Medulla oblongata (tissue), 1 donor: ENCODE results near the gene PAK5.

ENCODE experiments used
- DNase-seq: peaks from one replicate; pipeline ENCODE4 v3.0.0-alpha.2; 2015; ENCODE audit errors: extremely low spot score

Gene PAK5

DNA sequence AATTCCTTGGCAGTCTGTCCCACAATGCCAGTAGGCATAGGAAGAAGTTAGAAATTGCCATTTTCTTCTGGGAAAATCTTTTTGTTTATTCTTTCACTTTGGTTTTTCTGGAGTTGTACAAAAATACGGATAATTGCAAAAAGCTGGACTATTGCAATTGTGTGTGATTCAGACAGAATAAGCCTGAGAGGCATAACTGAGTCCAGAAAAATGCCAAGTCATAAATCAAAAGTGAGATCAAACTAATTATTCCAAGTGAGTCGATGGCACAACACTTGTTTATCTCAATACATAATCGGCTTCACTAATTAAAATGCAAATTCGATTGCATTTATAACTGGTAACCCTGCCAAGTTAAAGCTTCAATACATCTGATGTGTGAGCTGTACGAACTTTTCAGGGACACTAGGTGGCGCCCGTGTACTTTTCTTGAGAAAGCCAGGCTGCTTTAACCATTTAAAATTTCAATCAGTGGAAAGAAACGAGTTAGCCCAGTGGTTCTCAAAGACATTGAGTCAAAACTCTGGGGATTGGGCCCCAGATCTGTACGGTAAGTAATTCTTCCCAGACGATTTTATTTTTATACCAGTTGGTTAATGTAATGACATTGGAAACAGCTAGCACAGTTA lies 221.9 kb downstream of the PAK5 start:
- peak; percentile 75 for DNase-seq

DNA sequence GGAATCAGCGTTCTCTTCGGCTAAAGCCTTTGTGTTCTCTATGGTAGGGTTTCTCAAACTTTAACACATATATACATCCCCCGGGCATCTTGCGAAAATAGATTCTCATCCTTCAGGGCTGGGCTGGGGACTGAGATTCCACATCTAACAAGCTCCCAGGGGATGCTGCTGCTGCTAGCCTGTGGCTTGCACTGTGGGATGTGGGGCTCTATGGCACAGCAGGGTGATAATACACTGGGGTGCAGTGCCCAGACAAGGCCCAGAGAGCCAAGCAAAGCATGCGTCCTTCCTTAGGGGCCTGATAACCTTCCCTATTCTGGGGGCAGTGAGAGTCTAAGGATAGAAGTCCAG lies 222.4 kb downstream of the PAK5 start:
- DNase-seq, result no peak

DNA sequence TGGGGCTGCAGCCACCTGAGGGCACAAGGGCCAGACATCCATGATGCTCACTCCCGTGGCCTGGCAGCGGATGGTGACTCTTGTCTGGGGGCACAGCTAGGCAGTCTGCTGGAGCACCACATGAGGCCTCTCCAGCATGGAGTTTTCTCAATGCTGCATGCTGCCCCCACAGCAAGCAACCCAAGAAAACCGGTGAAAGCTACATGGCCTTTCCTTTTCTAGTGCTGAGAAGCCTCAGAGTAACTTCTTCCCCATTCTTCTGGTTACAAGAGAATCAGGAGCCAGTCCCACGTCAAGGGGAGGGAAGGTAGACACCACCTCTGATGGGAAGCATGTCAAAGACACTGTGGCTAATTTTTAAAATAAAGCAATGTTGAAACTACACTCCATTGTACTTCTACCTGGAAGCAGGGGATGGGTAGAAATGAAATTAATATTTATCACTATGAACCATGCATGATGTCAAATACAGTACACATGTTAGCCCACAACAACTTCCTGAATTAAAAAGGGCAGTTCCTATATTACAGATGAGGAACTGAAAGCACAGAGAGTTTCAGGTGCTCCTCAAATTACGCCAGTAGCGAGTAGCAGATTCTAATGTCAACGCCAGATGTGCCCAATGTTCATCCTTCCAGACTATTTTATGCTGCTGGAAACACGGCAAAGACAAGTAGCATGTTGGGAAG lies 223.0 kb downstream of the PAK5 start:
- no peak for DNase-seq

DNA sequence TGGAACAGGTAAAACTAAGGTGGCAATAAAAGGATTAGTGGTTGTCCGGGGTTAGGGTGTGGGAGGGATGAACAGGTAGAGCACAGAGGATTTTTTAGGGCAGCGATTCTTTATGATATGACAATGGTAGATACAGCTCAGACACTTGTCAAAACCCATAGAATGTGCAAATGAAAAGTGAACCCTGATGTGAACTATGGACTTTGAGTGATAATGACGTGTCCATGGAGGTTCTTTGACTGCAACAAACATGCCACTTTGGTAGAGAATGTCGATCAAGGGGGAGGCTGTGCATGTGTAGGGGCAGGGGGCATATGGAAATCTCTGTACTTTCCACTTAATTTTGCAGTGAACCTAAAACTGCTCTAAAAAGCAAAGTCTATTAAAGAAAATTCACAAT lies 223.8 kb downstream of the PAK5 start:
- no peak for DNase-seq

DNA sequence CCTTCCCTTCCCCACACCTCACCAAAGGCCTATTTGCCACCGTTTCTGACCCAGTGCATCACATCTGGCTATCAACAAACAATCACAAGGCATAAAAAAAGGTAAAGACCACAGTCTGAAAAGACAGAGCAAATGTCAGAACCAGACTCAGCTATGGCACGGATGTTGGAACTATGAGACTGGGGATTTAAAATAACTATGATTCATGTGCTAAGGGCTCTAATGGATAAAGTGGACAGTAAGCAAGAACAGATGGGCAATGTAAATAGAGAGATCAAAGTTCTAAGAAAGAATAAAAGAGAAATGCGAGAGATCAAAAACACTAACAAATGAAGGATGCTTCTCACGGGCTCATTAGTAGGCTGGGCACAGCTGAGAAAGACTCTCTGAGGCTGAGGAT lies 225.0 kb downstream of the PAK5 start:
- DNase-seq, result no peak

DNA sequence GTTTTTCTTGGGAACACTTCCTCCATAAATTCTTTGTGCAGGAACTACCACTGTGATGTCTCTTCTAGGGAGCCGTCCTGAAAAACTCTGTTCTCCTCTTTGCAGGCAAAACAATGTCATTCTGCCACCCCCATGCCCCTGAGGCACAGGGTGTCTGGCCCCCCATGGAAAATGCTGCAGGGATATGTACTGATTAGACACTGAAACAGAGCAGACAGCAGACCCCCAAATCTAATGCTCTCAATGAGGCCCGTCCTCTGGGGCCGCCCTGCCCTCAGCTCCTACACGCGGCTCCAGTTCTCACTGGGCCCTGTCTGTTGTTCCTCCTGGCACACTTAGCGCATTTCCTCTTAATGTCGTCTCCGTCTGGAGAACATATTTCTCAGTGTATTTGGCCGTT lies 227.0 kb downstream of the PAK5 start:
- no peak for DNase-seq

DNA sequence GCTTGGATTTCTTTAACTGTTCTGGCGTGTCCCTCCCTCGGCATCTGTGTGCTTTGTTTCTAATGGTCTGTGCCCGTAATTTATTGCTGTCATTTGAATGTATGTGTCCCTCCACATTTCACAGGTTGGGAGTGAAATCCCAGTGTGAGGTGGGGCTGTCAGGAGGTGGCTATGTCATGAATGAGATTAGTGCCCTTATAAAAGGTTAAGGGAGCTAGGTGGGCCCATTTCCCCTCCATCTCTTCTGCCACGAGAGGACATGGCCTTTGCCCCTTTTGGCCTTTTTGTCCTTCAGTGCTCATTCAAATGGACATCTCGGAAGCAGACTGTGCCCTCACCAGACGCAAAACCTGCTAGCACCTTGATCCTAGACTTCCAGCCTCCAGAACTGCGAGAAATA lies 228.2 kb downstream of the PAK5 start:
- DNase-seq, result no peak

DNA sequence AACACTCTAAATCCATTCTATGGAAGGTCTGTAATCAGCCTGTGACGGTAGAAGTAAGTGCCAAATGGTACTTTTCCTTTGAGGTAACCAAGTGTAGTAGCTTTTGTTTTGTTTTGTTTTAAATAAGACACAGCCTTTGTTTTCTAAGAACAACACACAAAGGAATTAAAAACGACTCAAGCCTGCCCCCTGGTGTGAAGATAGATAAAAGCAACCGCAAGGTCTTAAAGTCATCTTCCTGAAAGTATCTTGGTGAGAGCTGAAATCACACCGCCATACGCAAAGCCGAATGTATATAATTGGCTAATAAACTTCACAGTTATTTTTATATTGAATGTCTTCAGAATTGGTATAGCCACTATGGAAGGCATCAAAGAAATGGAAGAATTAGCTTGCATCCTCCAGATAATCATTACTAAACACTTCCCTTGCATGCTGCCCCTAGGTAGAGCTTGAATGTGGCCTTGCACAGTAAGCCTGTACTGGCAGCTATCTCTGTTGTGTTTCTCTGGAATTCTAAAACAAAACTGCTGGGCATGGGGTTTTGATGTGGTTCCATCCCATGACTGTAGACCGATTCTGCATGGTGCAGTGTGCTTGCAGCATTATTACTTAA lies 228.9 kb downstream of the PAK5 start:
- peak; percentile 92 for DNase-seq

DNA sequence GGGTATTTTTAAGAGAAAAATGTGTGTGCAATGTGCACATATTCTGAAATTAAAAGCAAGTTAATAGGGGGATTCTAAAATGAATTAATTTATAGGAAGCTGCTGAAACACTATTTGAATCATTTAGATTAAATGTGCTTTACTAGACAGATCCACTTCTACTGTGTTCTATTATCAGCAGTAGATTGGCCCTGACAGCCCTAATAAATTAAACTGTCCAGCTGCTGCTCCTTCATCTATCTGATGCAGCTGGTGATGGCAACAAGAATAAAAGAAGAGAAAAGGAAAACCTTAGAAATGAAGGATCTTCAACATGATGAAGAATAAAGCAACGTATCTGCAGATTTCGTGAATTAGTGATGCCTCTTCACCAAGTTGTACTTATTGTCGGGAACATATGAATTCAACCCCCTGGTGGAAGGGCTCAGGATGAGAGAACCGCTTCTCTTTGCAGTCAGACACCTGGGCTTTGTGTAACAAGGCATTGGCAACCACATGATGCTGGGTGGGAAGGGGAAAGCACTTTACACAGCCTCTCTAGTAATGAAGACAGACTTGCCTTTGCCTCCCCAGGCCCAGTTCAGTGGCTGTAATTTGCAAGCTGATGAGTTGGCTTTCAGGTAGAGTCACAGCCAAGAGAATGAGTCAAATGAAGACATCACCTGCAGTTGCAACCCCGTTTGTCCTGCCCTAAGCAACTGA lies 230.1 kb downstream of the PAK5 start:
- DNase-seq, result no peak

DNA sequence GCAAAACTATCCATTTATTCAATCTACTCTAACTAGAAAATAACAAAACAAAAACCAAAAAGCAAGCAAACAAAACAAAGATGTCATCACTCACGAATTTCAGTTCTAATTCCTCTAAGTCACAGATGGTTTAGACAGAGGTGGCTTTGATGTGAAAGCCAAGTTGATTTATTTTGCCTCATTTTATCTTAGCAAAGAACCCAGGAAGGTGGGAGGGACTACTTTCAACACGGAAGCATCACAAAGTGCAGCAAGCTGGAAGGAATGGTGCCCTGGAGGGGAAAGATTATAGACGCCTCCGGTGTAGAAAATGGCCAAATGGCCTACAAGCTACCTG lies 236.1 kb downstream of the PAK5 start:
- no peak for DNase-seq

DNA sequence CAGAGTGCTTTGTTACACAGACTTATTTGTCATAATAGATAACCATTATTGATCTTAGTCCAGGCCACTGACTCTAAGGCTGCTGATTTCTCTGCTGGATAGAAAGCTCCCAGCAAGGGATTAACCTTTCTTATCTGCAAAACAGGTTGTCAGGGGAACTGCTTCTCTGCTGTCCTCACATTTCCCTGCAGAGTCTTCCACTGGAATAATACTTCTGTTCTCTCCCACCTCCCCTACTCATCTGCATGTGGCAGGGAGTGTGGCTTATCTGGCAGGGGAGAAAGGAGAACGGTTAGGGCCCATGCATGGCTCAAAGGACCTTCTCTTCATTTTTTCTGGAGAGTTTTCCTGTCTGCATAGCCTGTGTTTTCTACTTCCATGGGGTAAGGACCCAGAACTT lies 238.3 kb downstream of the PAK5 start:
- no peak for DNase-seq

DNA sequence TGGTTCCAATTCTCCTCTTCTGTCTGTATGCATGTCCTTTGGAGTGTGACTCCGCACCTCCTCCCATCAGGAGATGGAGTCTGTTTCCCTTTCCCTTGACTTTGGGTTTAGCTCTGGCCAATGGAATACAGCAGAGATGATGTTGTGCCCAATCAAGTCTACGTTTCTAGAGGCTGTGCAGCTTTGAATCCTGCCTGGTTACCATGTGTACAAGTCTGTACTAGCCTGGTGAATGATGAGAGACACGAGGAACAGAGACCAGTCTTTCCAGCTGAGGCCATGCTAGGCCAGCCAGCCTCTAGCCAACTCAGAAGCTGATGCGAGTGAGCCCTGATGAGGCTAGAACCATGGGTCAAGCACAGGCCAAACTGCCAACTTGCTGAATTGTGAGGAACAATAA lies 241.3 kb downstream of the PAK5 start:
- no peak for DNase-seq

DNA sequence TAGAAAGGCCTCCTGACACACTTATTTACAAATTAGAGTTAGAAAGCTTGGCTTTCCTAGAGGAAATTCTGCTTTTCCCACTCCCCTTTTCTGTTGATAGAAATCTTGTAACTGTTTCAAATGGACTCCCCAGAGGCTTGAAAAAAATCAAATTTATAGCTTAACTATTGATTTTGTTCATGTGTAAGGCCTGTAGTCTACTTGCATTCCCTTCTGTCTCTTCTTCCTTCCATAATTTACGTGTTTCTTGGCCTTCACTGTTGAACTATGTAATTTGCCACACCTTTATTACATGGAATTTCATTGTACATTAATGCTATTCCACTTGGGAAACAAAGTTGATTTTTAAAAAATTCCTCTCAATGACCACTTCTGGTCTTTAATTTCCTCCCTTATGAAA lies 243.1 kb downstream of the PAK5 start:
- no peak for DNase-seq

DNA sequence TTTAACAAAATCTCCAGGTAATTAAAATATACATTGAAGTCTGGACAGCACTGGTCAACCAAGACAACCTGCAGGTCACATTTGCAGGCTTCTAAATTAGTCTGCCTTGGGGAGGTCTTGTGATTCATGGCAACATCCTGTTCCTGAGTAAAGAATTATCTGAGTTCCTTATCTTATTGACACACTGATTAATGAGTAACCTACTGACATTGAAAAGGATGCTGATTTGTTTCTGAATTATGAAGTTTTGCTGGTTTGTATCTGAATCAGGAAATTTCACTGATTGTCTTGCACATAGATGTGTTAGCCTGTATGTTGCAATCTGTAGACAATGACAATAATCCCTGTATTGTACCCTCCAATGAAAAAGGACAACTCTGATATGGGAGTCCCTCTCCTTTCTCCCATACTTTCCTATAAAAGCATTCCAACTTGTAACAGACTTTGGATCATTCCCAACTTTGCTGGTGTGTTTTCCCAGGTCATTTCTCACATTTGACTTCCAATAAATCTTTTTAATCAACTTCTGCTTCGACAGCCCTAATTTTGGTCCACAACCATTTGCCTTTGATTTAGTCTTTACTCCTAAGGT lies 244.5 kb downstream of the PAK5 start:
- DNase-seq, result no peak

DNA sequence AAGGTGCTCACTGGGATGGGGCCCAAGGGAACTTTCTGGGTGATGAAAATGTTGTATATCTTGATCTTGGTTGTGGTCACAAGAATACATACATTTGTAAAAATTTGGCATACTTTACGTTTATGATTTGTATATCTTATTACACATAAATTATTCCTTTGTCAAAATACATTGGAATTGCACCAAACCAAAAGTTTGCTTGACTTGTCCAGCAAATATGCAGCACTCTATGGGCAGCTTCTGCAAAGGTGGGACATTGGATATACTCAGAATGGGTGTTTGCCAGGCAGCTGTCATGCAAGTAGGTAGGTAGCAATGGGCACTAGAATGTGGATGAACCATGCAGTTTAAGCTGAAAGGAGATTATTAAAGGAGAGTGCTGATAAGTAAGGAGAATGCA lies 246.5 kb downstream of the PAK5 start:
- DNase-seq, result no peak

DNA sequence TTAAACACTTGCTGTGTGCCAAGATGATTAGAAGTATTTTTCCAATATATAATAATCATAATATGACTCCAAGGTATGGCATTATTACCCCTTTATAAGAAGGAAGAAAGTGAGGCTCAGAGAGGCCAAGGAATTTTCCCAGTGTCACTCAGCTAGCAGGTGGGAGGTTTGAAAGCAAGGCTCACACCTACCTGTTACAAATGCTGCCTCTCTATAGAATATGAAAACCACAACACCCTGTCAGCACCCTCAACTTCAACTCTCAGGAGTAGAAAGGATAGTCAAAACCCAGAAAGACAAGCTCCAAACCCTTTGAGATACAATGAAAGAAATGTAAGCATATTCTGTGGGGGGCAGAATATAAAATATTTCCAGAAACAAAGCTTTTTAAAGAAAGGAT lies 247.8 kb downstream of the PAK5 start:
- DNase-seq, result no peak

DNA sequence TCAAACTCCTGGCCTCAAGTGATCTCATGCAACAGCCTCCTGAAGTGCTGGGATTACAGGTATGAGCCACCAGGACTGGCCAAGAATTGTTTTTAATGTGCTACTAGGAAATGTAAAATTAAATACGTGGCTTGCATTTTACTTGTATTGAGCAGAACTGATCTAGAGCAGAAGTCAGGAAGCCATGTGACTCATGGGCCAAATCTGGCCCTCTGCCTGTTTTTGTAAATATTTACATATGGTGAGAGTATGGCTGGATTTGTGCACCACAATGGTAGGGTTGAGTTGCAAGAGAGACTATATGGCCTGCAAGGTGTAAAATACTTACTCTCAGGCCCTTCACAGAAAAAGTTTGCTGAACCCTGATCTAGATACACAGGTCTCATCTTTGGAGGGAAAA lies 248.7 kb downstream of the PAK5 start:
- no peak for DNase-seq

DNA sequence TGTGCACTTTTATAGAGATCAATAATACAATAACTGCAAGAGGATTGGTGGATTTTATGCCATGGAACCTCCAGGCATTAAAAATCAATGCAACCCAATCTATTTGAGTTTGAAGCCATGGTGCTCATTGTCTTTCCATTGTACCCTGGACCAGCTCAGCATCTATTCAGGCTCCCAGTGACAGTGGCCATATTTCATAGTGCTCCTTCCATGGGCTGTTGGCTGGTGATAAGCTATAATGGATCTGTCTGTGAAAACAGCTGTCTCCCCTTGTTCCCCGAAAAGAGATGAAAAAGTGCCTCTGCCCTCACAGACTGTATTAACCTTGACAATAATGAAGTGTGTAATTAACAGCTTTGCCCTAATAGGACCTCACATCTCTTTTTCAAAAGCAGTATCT lies 250.2 kb downstream of the PAK5 start:
- DNase-seq, result no peak

DNA sequence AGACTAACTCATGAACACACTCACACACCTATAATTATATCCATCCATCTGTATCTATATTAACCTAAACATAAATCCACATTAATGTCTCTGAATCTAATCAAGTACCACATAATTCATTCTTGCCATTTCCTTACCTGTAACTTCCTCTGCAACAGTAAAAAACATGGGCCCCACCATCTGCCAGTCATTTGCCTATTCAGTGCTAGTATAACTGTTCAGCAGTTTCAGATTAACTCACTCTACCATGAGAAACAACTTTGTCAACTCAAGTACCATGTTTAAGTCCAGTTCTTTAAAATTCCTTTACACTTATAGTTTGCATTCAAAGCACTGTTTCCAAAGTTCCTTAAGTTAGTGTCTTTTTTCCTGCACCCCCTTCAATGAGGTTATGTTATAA lies 255.7 kb downstream of the PAK5 start:
- no peak for DNase-seq

DNA sequence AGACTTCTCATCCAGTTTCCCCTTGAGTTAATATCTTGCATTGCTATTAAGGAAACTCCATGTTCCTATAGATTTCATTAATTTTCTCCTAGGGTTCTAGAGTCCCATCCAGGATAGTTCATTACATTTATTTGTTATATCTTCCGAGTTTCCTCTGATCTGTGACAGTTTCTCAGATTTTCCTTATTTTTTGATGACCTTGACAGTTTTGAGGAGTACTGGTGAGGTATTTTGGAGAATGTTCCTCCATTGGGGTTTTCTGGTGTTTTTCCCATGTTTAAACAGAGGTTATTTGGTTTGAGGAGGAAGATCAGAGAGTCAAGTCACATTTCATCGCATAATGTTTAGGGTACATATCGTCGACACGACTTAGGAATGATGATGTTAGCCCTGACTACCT lies 256.7 kb downstream of the PAK5 start:
- DNase-seq, result no peak

DNA sequence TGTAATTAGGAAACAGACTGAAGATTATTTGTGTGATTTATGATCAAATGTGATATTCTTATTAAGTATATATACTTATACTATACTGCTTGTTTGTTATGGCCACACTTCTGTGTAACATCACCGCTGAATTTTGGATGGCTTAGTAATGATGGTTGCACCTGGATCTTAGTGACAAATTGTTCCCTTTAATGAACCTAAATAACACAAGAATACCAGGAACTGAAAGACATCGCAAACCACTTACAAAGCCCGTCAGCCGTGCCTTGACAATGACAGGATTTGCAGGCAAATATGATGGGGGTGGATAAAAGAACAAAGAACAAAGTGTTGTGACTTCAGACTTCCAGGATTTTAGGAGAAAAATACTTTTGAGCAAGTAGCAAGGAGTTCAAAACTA lies 257.4 kb downstream of the PAK5 start:
- no peak for DNase-seq

DNA sequence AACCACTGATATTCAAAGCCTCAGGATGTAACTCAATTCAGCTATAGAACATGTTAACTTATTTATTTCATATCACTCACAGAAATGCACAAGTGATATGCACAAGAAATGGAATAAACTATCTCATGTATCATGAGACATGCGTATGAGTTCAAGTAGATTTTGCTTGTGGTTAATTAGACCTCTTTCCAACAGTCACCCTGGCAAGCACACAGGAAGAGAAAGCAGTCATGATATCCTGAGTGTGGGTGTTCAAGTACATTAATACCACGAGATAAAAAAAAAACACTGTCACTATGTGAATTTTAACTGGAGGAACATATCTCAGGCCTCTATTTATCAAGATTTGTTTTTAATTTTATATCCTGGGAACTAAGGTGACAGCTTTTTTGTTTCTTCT lies 260.3 kb downstream of the PAK5 start:
- DNase-seq, result no peak

DNA sequence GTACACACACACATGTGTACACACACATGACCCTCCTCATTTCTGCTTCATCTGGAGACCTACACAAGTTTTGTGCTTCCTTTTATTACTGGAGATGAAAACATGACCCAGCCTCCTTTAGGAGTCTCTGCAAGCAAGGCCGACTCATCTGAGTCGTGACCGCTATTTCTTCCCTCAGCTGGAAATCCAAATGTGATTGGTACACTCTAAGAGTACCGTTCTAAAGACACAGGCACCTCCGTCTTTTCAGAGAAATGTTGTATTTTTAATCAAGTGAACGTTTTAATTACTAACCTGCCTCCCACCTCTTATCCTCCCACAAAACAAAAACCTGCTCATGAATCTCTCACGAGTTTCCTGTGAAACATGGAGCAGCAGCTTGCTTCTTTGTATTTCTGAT lies 261.5 kb downstream of the PAK5 start:
- DNase-seq, result no peak
